Heart left ventricle (tissue), 16 donors: ENCODE results near the gene TNS4. TPM values are rescaled to one million over a fixed set of nuclear protein-coding genes. Genes with fewer than 3 reads are reported as not detected.

Source experiments
- ATAC-seq, 4 donors: fragments of 200-7000 bp; cut with Tn5 transposase; one replicate each; pipeline ENCODE4 v1.9.1; 2020 to 2022; ENCODE audit warnings: moderate library complexity in 4 of 4, mild to moderate bottlenecking in 3 of 4, moderate number of reproducible peaks in 1 of 4
- DNase-seq, 5 donors: peaks; one replicate each; pipeline ENCODE4 v3.0.0-alpha.2; 2020
- H3K27ac ChIP-seq, 12 donors: fragments of 200-600 bp; sonication (generic) in 4 of 12; one replicate each; pipeline versions ENCODE4 v1.5.0 to v1.8.0; 2016 to 2022; ENCODE audit warnings: mild to moderate bottlenecking in 2 of 12
- H3K27me3 ChIP-seq, 9 donors: fragments of 200-600 bp; sonication (generic) in 2 of 9; one replicate each; pipeline versions ENCODE4 v1.5.1 to v1.8.0; 2016 to 2022; ENCODE audit warnings: mild to moderate bottlenecking in 3 of 9
- H3K36me3 ChIP-seq, 9 donors: fragments of 200-600 bp; sonication (generic) in 2 of 9; one replicate each; pipeline versions ENCODE4 v1.5.0 to v1.8.0; 2018 to 2022; ENCODE audit warnings: mild to moderate bottlenecking in 2 of 9
- H3K4me1 ChIP-seq, 12 donors: fragments of 200-600 bp; sonication (generic) in 4 of 12; one replicate each; pipeline versions ENCODE4 v1.5.0 to v1.8.0; 2016 to 2022; ENCODE audit warnings: mild to moderate bottlenecking in 3 of 12
- H3K4me3 ChIP-seq, 12 donors: fragments of 200-600 bp; sonication (generic) in 4 of 12; one replicate each; pipeline versions ENCODE4 v1.5.0 to v1.8.0; 2017 to 2022; ENCODE audit warnings: mild to moderate bottlenecking in 9 of 12, moderate library complexity in 4 of 12
- H3K9me3 ChIP-seq, 12 donors: fragments of 200-600 bp; sonication (generic) in 4 of 12; one replicate each; pipeline versions ENCODE4 v1.5.0 to v1.8.0; 2016 to 2022; ENCODE audit warnings: mild to moderate bottlenecking in 1 of 12
- CTCF ChIP-seq, 12 donors: fragments of 200-600 bp; sonication (generic) in 4 of 12; IDR thresholded peaks; one replicate each; pipeline versions ENCODE4 v1.5.0 to v1.8.0; 2018 to 2022; ENCODE audit warnings: antibody characterized with exemption in 12 of 12, mild to moderate bottlenecking in 5 of 12
- POLR2A ChIP-seq, 2 donors: fragments of 450-650 bp; IDR thresholded peaks; one replicate each; pipeline ENCODE4 v1.6.1; 2017; ENCODE audit warnings: antibody characterized with exemption in 2 of 2, mild to moderate bottlenecking in 2 of 2, moderate library complexity in 2 of 2
- WGBS, 4 donors: extraction: QIAGEN DNeasy Blood & Tissue Kit in 2 of 4; methylation state at CpG; one replicate each; pipeline versions ENCODE4 v1.1.5 to v1.1.7; 2013 to 2018; 5-methylcytosine and 5-hydroxymethylcytosine counted together
- intact Hi-C, 10 donors: fragments of 100-400 bp; cut with DNase I; formaldehyde crosslinking; loops; one replicate each; pipeline versions ENCODE4 v1.11.1 to v1.14.2; 2022
- polyA plus RNA-seq, 2 donors: library from polyadenylated mRNA; stranded (reverse); fragments of 200-250 nt; gene quantifications; one replicate each; pipeline ENCODE4 v1.2.3, GENCODE V29; 2013
- total RNA-seq, 9 donors: library from RNA; depleted of rRNA in 2 of 9; stranded (reverse); fragments of >200 nt in 2 of 9; fragmentation: NEBNext Ultra II Directional in 3 of 9; extraction: Animal tissue kit (Norgen Biotek cat#: 25700) in 3 of 9; gene quantifications; one replicate each; pipeline versions ENCODE4 v1.1.0 to v1.2.4, GENCODE V29; 2016 to 2023
- donor health status: ischemic (EF 13 %, LVEDD 7.1; RV severe dilation, severe dysfunction).
- donor health status: healthy with polysubstance abuse.
- donor health status: DM: no; HTN: yes; CAD: no.
- donor health status: DM: no; HTN: no; CAD: no.
- donor health status: ischemic (EF 25% LVEDD 6.9; RV normal size, moderate dysfunction).
- donor health status: ischemic (EF 25% LVEDD 5.7; RV mildly dilated, moderate dysfunction).
- donor health status: healthy.
- donor health status: DM: yes; HTN: yes; CAD: no.
- donor health status: ischemic (EF 35%, LVEDD 5.7; RV mildly dilated, moderate dysfunction).
- donor health status: nonischemic (EF 11% LVEDD 7.7; RV severe dilation, severe dysfunction).
- donor health status: DM: yes; HTN: yes; CAD: no.
- donor health status: PGD.
- donor health status: ischemic (EF 29% LVEDD 5.4; RV normal size, mild dysfunction).
- donor health status: nonischemic (EF 23%, LVEDD 6.1; RV moderate dilation, normal function).

The TNS4 gene
- total and polyA plus RNA-seq, 11 donors: 0.16 to 0.91 TPM; not detected in 9

GRCh38 chr17:40462343-40463121, 38.9 kb downstream of the TNS4 start:
- TF ChIP-seq CTCF (IDR thresholded peaks at IDR 0.05) (no peak), POLR2A (IDR thresholded peaks at IDR 0.05) (no peak)
- peaks cover 6 to 59% (median 34%) of the 10 kb centered on the region in 12 donors for H3K4me1 ChIP-seq
- peaks cover 0 to 14% (median 4%) of the 10 kb centered on the region in 9 donors for H3K36me3 ChIP-seq
- DNase-seq (peak in 1 of 5 donors; percentile 54), ATAC-seq (peak in 3 of 4 donors; percentile 27 to 28 (median 27))
- H3K4me3 ChIP-seq: no peak overlapping the region
- peak overlapping the region in 11 of 12 donors; percentile 11 to 78 (median 49) for H3K27ac ChIP-seq
- intact Hi-C loops: no loop called here
- WGBS, 4 donors: 41 to 67% (median 46%) methylated on average over 5 to 9 of the region's 9 CpGs
- H3K27me3 ChIP-seq: no peaks in the 10 kb centered on the region
- H3K9me3 ChIP-seq: no peaks in the 10 kb centered on the region

- Histone ChIP-seq H3K36me3 (peaks cover 0 to 21% (median 11%) of the 10 kb centered on the region in 9 donors), H3K9me3 (no peaks in the 10 kb centered on the region), H3K27me3 (no peaks in the 10 kb centered on the region), H3K4me3 (no peak overlapping the region), H3K27ac (peak overlapping the region in 10 of 12 donors; percentile 15 to 78 (median 56)), H3K4me1 (peaks cover 6 to 66% (median 40%) of the 10 kb centered on the region in 12 donors)
- TF ChIP-seq CTCF (IDR thresholded peaks at IDR 0.05) (no peak), POLR2A (IDR thresholded peaks at IDR 0.05) (no peak)
- WGBS, 4 donors: 30 to 65% (median 61%) methylated on average over 5 to 12 of the region's 12 CpGs
- DNase-seq (no peak), ATAC-seq (peak in 2 of 4 donors; percentile 2 to 4)
- intact Hi-C loops: no loop called here
Measured at GRCh38 chr17:40461732-40462342, 39.6 kb downstream of the TNS4 start.

- TF ChIP-seq POLR2A (IDR thresholded peaks at IDR 0.05): no peak
- TF ChIP-seq CTCF (IDR thresholded peaks at IDR 0.05): no peak
- Histone ChIP-seq H3K9me3 (no peaks in the 10 kb centered on the region), H3K4me1 (peaks cover 6 to 73% (median 46%) of the 10 kb centered on the region in 12 donors), H3K27ac (peak overlapping the region in 10 of 12 donors; percentile 15 to 78 (median 56)), H3K36me3 (peaks cover 0 to 28% (median 18%) of the 10 kb centered on the region in 9 donors), H3K4me3 (no peak overlapping the region), H3K27me3 (no peaks in the 10 kb centered on the region)
- DNase-seq (no peak), ATAC-seq (peak in 1 of 4 donors; percentile 17)
- intact Hi-C loops: no loop called here
- WGBS, 4 donors: 59 to 72% (median 63%) methylated on average over 9 of the region's 9 CpGs
Measured at GRCh38 chr17:40460968-40461731, 40.3 kb downstream of the TNS4 start.
